H9 (cell line): Measurements from ENCODE around the gene CORO2B. TPM values are rescaled to one million over a fixed set of nuclear protein-coding genes. Genes with fewer than 3 reads are reported as not detected.

Experiments
- DNase-seq: peaks from one replicate; pipeline ENCODE4 v3.0.0-alpha.2; 2017
- H2AFZ ChIP-seq: one replicate; pipeline ENCODE4 v1.6.1; 2013; ENCODE audit warnings: mild to moderate bottlenecking, low read length, control low read depth, moderate library complexity
- H2AK5ac ChIP-seq: 2 replicates; pipeline ENCODE4 v1.6.1; 2013; ENCODE audit warnings: low read length, control low read depth, mixed read lengths; ENCODE audit not compliant: insufficient read length
- H2BK120ac ChIP-seq: one replicate; pipeline ENCODE4 v1.6.1; 2013; ENCODE audit warnings: low read depth, mild to moderate bottlenecking, low read length, control low read depth, inconsistent platforms; ENCODE audit not compliant: poor library complexity, severe bottlenecking
- H2BK12ac ChIP-seq: 2 replicates; pipeline ENCODE4 v1.6.1; 2013; ENCODE audit warnings: low read length, control low read depth, mixed read lengths, low read depth; ENCODE audit not compliant: insufficient read length
- H2BK15ac ChIP-seq: 2 replicates; pipeline ENCODE4 v1.6.1; 2013; ENCODE audit warnings: low read depth, low read length, control low read depth
- H2BK20ac ChIP-seq: one replicate; pipeline ENCODE4 v1.6.1; 2013; ENCODE audit warnings: low read depth, mild to moderate bottlenecking, low read length, control low read depth, inconsistent platforms; ENCODE audit not compliant: poor library complexity, severe bottlenecking
- H2BK5ac ChIP-seq: 2 replicates; pipeline ENCODE4 v1.6.1; 2013; ENCODE audit warnings: low read length, control low read depth, mixed read lengths; ENCODE audit not compliant: insufficient read length
- H3K14ac ChIP-seq: 2 replicates; pipeline ENCODE4 v1.6.1; 2013; ENCODE audit warnings: low read length, control low read depth; ENCODE audit not compliant: insufficient read depth
- H3K18ac ChIP-seq: 2 replicates; pipeline ENCODE4 v1.6.1; 2013; ENCODE audit warnings: low read depth, mild to moderate bottlenecking, mixed read lengths, low read length, control low read depth; ENCODE audit not compliant: insufficient read length
- H3K23ac ChIP-seq: 2 replicates; pipeline ENCODE4 v1.6.1; 2013; ENCODE audit warnings: low read length, control low read depth, mixed read lengths, low read depth; ENCODE audit not compliant: insufficient read length
- H3K23me2 ChIP-seq: 2 replicates; pipeline ENCODE4 v1.6.1; 2013; ENCODE audit warnings: low read depth, mild to moderate bottlenecking, mixed read lengths, low read length, control low read depth; ENCODE audit not compliant: insufficient read length, poor library complexity, severe bottlenecking
- H3K27ac ChIP-seq: 2 replicates; pipeline ENCODE4 v1.5.1; 2013; ENCODE audit warnings: low read length, control low read depth, mixed read lengths, low read depth; ENCODE audit not compliant: insufficient read length
- H3K27me3 ChIP-seq: 2 replicates; pipeline ENCODE4 v1.6.1; 2013; ENCODE audit warnings: low read length, control low read depth, inconsistent platforms; ENCODE audit not compliant: insufficient read depth
- H3K4ac ChIP-seq: 2 replicates; pipeline ENCODE4 v1.6.1; 2013; ENCODE audit warnings: low read depth, mild to moderate bottlenecking, control low read depth, inconsistent platforms, low read length, moderate library complexity
- H3K4me1 ChIP-seq: 2 replicates; pipeline ENCODE4 v1.6.1; 2013; ENCODE audit warnings: low read length, control low read depth, inconsistent platforms; ENCODE audit not compliant: insufficient read depth
- H3K4me2 ChIP-seq: 2 replicates; pipeline ENCODE4 v1.6.1; 2013; ENCODE audit warnings: low read length, control low read depth, mixed read lengths; ENCODE audit not compliant: insufficient read length, insufficient read depth
- H3K56ac ChIP-seq: 2 replicates; pipeline ENCODE4 v1.6.1; 2013; ENCODE audit warnings: low read depth, mild to moderate bottlenecking, mixed read lengths, low read length, control low read depth; ENCODE audit not compliant: insufficient read length
- H3K79me1 ChIP-seq: 2 replicates; pipeline ENCODE4 v1.6.1; 2013; ENCODE audit warnings: low read depth, mild to moderate bottlenecking, moderate library complexity, low read length, control low read depth, inconsistent platforms; ENCODE audit not compliant: insufficient read depth, poor library complexity, severe bottlenecking
- H3K79me2 ChIP-seq: 2 replicates; pipeline ENCODE4 v1.6.1; 2013; ENCODE audit warnings: low read length, control low read depth, inconsistent platforms; ENCODE audit not compliant: insufficient read depth
- H3K9ac ChIP-seq: 2 replicates; pipeline ENCODE4 v1.6.1; 2013; ENCODE audit warnings: low read length, control low read depth, mixed read lengths; ENCODE audit not compliant: insufficient read length; ENCODE audit errors: extremely low read depth
- H3K9me3 ChIP-seq: one replicate; pipeline ENCODE4 v1.6.1; 2013; ENCODE audit warnings: low read depth, low read length, inconsistent platforms; ENCODE audit not compliant: control insufficient read depth
- H3T11ph ChIP-seq: one replicate; pipeline ENCODE4 v1.6.1; 2013; ENCODE audit warnings: mild to moderate bottlenecking, low read length, control low read depth, inconsistent platforms
- H4K20me1 ChIP-seq: one replicate; pipeline ENCODE4 v1.6.1; 2013; ENCODE audit not compliant: control insufficient read depth, insufficient read length, insufficient read depth
- H4K5ac ChIP-seq: 2 replicates; pipeline ENCODE4 v1.6.1; 2013; ENCODE audit warnings: low read depth, mild to moderate bottlenecking, mixed read lengths, low read length, control low read depth; ENCODE audit not compliant: insufficient read length
- H4K8ac ChIP-seq: replicated peaks from 2 replicates; pipeline ENCODE4 v1.6.1; 2013; ENCODE audit warnings: low read length, control low read depth, mixed read lengths, low read depth; ENCODE audit not compliant: insufficient read length
- H4K91ac ChIP-seq: 2 replicates; pipeline ENCODE4 v1.6.1; 2013; ENCODE audit warnings: low read depth, mild to moderate bottlenecking, moderate library complexity, mixed read lengths, low read length, control low read depth; ENCODE audit not compliant: insufficient read length
- H3K27ac Mint-ChIP-seq, 3 experiments: 2 replicates in 2 of 3; 3 replicates in 1 of 3; pipeline ENCODE4 v1.8.0; 2020 to 2021; ENCODE audit warnings: mixed read lengths in 3 of 3, mild to moderate bottlenecking in 1 of 3, moderate library complexity in 1 of 3
- H3K27me3 Mint-ChIP-seq: 2 replicates; pipeline ENCODE4 v1.8.0; 2021; ENCODE audit warnings: low read depth, mild to moderate bottlenecking, moderate library complexity, mixed read lengths
- H3K36me3 Mint-ChIP-seq, 3 experiments: 2 replicates in 2 of 3; 3 replicates in 1 of 3; pipeline ENCODE4 v1.8.0; 2020 to 2021; ENCODE audit warnings: low read depth in 3 of 3, mixed read lengths in 3 of 3; ENCODE audit not compliant: insufficient read depth in 1 of 3
- H3K4me1 Mint-ChIP-seq, 2 experiments: 2 replicates each; pipeline ENCODE4 v1.8.0; 2020; ENCODE audit warnings: mixed read lengths in 2 of 2
- H3K4me3 Mint-ChIP-seq, 2 experiments: 2 replicates in 1 of 2; 3 replicates in 1 of 2; pipeline ENCODE4 v1.8.0; 2020 to 2021; ENCODE audit warnings: mild to moderate bottlenecking in 2 of 2, mixed read lengths in 2 of 2, moderate library complexity in 1 of 2
- H3K9me3 Mint-ChIP-seq, 2 experiments: 2 replicates in 1 of 2; 3 replicates in 1 of 2; pipeline ENCODE4 v1.8.0; 2020; ENCODE audit warnings: mild to moderate bottlenecking in 2 of 2, mixed read lengths in 2 of 2, moderate library complexity in 1 of 2
- CTCF ChIP-seq: fragments of 200-600 bp; sonication (generic); conservative IDR thresholded peaks from 3 replicates; pipeline ENCODE4 v1.8.0; 2021; ENCODE audit warnings: antibody characterized with exemption, mild to moderate bottlenecking
- WGBS: extraction: QIAGEN DNeasy Blood & Tissue Kit; methylation state at CpG from one replicate; pipeline ENCODE4 v1.1.7; 2013; ENCODE audit warnings: missing lambda C conversion rate, low lambda C conversion rate, mixed read lengths; ENCODE audit not compliant: insufficient read length; ENCODE audit errors: extremely low coverage; 5-methylcytosine and 5-hydroxymethylcytosine counted together
- total RNA-seq: library from RNA; stranded (reverse); gene quantifications from 2 replicates; pipeline ENCODE4 v1.2.1, GENCODE V29; 2021

Gene CORO2B
- total RNA-seq, 1 experiment from 2014 or later = 3.1 TPM

DNA sequence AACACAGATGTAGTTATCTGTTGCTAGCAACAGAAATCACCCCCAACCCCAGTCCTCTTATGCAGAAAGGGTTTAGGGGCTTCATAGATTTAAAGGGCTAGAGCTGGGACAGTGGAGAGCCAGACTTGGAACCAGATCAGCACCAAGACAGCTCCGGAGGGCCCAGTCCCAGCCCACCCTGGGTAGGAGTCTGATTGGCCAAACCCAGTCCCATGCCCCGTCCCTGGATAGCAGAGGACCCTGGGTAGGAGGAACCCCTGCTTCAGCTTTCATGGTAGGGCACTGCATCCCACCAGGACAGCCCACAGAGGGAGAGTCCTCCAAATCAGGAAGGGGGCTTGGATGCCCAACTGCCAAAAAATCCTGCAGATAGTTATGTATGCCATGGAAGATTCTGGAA lies 103.0 kb downstream of the CORO2B start:
- Histone ChIP-seq H3K56ac (no peak overlapping the region), H3T11ph (no peak overlapping the region), H3K14ac (no peak overlapping the region), H3K4ac (no peak overlapping the region), H2BK120ac (no peak overlapping the region), H2BK20ac (no peak overlapping the region), H3K4me2 (no peak overlapping the region), H3K23me2 (no peaks in the 10 kb centered on the region), H4K5ac (no peak overlapping the region), H2AK5ac (no peak overlapping the region), H3K9ac (no peak overlapping the region), H3K27me3 (no peaks in the 10 kb centered on the region), H2BK5ac (no peak overlapping the region), H3K79me1 (no peaks in the 10 kb centered on the region), H4K91ac (no peak overlapping the region), H2BK15ac (no peak overlapping the region), H3K4me1 (no peaks in the 10 kb centered on the region), H3K79me2 (no peaks in the 10 kb centered on the region), H3K18ac (no peak overlapping the region), H3K23ac (no peak overlapping the region), H4K8ac (no peak overlapping the region), H3K9me3 (no peaks in the 10 kb centered on the region), H4K20me1 (no peaks in the 10 kb centered on the region), H2BK12ac (no peak overlapping the region), H3K27ac (no peak overlapping the region), H2AFZ (no peak overlapping the region)
- peaks cover 6 to 12% of the 10 kb centered on the region in 2 experiments for H3K4me1 Mint-ChIP-seq
- WGBS = no CpG with 5 or more reads among the region's 2 CpGs
- no peak overlapping the region for H3K4me3 Mint-ChIP-seq
- no peaks in the 10 kb centered on the region for H3K36me3 Mint-ChIP-seq
- DNase-seq = no peak
- no peaks in the 10 kb centered on the region for H3K9me3 Mint-ChIP-seq
- peaks cover 8% of the 10 kb centered on the region for H3K27me3 Mint-ChIP-seq
- no peak overlapping the region for H3K27ac Mint-ChIP-seq
- TF ChIP-seq CTCF = no peak
